Astrocyte of the spinal cord (primary cell): ENCODE results near the gene SNAPC2.
"Not testable (repeated sequence)": the region's sequence is repeated elsewhere in the genome, so short reads cannot be mapped to it uniquely, and the experiment has no call there.

Experiments used
- DNase-seq: peaks from one replicate; pipeline ENCODE4 v3.0.0; 2011; ENCODE audit warnings: low read depth, low spot score
- H3K4me3 ChIP-seq: 2 replicates; pipeline ENCODE4 v1.5.1; 2011; ENCODE audit warnings: low read depth, mild to moderate bottlenecking, low read length, moderate library complexity
- in situ Hi-C: cut with HindIII; loops from 2 replicates; pipeline ENCODE4 v1.10.0; 2017; ENCODE audit warnings: low sequenced_read_pairs
- TF ChIP-seq, protein P1 (sequence below): IDR thresholded peaks from 2 replicates; pipeline ENCODE4 v1.5.1; 2012; ENCODE audit warnings: low read depth, mild to moderate bottlenecking, low read length, inconsistent platforms

SNAPC2 gene

DNA sequence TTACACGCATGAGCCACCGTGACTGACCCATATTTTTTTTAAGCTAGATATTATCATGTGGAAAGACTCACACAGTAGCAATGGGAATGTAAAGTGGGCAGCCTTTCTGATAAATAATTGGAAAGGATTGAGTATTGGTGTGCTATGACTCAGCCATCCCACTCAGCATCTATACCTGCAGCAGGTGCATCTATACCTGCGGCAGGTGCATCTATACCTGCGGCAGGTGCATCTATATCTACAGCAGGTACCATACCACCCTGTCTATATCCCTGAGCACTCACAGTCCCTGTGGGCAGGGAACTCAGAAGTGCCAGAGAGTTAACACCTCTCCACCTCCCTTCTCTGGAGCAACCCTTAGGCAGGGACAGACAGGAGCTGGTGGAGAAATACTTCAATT lies 37.0 kb upstream of the SNAPC2 start:
- no peak for DNase-seq
- in situ Hi-C loops: no loop called here

DNA sequence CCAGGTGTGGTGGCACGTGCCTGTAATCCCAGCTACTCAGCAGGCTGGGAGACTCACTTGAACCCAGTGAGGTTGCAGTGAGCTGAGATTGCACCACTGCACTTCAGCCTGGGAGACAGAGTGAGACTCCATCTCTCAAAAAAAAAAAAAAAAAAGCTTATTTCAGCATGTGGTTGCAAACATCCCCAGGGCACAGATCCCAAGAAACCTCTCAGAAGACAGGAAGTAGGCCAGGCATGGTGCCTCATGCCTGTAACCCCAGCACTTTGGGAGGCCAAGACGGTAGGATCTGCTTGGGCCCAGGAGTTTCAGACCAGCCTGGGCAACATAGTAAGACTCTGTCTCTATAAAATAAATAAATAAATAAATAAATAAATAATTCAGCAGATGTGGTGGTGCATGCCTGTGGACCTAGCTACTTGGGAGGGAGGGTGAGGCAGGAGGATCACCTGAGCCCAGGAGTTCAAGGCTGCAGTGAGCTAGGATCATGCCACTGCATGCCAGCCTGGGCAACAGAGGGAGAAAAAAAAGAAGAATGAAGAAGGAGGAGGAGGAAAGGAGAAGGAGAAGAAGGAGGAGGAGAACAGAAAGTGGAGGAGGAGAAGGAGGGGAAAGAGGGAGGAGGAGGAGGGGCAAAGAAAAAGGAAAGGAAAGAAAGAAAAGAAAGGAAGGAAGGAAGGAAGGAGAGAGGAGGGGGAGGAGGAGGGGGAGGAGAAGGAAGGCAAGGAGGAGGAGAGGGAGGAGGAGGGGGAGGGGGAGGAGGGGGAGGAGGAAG lies 36.2 kb upstream of the SNAPC2 start:
- DNase-seq: no peak
- in situ Hi-C loops: no loop called here
- H3K4me3 ChIP-seq: no peak overlapping the region
- TF ChIP-seq, protein P1, sequence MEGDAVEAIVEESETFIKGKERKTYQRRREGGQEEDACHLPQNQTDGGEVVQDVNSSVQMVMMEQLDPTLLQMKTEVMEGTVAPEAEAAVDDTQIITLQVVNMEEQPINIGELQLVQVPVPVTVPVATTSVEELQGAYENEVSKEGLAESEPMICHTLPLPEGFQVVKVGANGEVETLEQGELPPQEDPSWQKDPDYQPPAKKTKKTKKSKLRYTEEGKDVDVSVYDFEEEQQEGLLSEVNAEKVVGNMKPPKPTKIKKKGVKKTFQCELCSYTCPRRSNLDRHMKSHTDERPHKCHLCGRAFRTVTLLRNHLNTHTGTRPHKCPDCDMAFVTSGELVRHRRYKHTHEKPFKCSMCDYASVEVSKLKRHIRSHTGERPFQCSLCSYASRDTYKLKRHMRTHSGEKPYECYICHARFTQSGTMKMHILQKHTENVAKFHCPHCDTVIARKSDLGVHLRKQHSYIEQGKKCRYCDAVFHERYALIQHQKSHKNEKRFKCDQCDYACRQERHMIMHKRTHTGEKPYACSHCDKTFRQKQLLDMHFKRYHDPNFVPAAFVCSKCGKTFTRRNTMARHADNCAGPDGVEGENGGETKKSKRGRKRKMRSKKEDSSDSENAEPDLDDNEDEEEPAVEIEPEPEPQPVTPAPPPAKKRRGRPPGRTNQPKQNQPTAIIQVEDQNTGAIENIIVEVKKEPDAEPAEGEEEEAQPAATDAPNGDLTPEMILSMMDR: no peak

More for the DNA sequence above, 37.0 kb upstream of the SNAPC2 start:
- TF ChIP-seq, protein P1: no peak
- no peak overlapping the region for H3K4me3 ChIP-seq

DNA sequence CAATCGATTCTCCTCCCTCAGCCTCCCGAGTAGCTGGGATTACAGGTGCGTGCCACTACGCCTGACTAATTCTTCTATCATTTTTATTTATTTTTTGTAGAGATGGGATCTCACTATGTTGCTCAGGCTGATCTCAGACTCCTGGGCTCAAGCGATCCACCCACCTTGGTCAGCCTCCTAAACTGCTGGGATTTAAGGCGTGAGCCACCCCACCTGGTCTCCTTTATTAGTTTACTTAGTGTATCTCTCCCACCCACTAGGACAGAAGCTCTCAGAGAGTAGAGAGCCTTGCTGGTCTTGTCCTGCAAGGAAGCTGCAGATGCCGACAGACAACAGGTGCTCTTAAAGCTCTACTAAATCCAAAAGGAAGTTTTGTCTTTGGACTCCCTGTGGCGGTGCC lies 34.3 kb upstream of the SNAPC2 start:
- TF ChIP-seq, protein P1: no peak
- no peak for DNase-seq
- no peak overlapping the region for H3K4me3 ChIP-seq
- in situ Hi-C loops: no loop called here

DNA sequence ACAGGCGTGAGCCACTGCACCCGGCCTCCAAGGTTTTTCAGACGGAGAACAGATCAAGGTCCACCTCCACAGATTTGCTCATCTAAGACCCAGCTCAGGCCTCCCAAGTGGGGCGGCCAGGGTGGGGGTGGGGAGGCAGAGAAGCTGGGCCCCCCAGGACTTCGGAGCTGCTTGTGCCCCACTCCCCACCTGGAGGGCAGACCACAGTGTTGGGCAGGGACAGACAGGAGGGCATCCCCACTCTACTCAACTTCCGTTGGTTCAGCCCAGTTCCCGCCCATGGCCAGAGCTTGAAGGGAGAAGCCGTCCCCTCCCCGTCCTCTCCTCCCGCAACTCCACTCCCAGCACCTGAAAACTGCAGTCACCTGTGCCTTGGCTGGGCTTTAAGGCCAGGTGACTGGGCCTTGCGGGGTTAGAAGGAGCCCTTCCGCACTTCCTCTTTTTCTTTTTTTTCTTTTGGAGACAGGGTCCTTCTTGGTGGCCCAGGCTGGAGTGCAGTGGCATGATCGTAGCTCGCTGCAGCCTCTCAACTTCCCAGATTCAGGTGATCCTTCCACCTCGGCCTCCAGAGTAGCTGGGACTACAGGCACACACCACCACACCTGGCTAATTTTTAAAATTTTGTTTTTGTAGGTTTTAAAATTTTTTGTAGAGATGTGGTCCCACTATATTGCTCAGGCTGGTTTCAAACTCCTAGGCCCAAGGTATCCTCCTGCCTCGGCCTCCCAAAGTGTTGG lies 32.6 kb upstream of the SNAPC2 start:
- no peak for DNase-seq
- in situ Hi-C loops: no loop called here
- TF ChIP-seq, protein P1: no peak
- H3K4me3 ChIP-seq: no peak overlapping the region

DNA sequence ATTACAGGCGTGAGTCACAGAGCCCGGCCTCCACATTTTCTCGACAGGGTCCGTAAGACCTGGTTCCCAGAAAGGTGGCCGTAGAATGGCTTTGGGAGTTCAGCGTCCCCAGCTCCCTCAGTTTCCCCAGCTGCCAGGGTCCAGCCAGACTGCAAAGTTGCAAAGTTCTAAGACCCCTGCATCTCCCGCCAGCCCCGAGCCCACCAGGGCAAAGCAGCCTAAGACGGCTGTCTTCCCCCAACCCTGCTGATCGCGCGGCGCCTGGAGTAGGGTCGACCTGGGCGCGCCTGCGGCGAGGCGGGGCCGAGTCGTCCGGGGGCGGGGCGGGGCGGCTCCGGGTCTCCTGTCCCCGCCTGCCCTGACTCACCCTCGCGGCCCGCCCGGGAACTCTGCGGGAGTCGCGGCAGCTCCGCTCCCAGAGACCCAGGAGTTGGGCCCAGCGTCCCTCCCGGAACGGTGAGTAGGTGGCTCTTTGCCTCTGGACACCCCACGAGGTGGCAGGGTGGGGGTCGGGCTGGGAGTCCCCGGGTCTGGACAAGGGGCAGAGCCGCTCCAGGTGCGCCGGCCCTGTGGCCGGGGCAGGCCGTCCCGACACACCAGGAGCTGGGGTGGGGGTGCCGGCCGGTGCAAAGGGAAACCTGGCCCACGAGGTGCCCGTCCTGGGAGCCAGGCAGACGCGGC lies 31.9 kb upstream of the SNAPC2 start, which contains the start of gene LRRC8E:
Gene LRRC8E, plus strand, starts transcription at position 366 of the 681 bp plus-strand sequence. CDS start 7,094 bp downstream, outside the sequence.
- peak; percentile 67 for DNase-seq

DNA sequence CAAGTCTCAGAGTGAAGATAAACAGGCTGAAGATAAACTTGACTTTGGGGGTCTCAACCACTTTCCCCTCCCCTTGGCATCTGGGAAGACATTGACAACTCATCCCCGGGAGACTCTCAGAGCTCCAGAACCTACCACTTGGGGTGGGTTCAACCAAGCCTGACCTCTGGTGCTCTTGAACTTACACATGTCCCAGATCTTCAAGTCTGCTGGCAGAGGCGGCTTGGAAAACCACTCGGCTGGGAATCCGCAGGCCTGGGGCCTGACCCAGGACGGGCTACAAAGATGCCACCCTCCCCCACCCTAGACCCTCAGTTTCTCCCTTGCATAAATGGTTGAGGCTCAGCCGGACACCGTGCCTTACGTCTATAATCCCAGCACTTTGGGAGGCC lies 31.3 kb upstream of the SNAPC2 start:
- TF ChIP-seq, protein P1: no peak
- in situ Hi-C loops: no loop called here
- H3K4me3 ChIP-seq: peak overlapping the region; percentile 63
- no peak for DNase-seq

More for the DNA sequence above, 31.9 kb upstream of the SNAPC2 start, which contains the start of gene LRRC8E:
- in situ Hi-C loops: no loop called here
- H3K4me3 ChIP-seq: peak within 1 kb of the TSS; percentile 63
- TF ChIP-seq, protein P1: no peak

DNA sequence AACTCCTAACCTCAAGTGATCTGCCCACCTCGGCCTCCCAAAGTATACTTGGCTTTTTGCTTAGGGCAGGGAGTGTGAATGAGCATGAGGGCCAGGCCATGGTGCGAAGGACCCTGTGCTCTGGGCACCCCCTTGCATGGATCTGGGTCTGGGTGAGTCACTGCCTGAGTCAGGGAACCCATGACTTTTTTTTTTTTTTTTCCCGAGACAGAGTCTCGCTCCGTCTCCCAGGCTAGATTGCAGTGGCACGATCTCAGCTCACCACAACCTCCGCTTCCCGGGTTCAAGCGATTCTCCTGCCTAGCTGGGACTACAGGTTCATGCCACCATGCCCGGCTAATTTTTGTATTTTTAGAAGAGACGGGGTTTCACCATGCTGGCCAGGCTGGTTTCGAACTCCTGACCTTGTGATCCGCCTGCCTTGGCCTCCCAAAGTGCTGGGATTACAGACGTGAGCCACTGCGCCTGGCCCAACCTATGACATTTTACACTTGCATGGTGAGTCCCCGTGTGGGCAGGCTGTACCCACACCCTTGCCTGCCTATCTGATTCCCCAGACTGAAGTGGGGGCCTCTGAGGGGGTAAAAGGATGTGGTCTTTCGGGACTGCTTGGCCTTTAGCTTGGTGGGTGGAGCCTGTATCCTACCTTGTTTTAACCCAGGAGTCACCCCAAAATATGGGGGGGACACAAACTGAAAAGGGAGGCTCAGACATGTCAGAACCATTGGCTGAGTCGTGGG lies 26.6 kb upstream of the SNAPC2 start:
- DNase-seq: peak; percentile 51
- in situ Hi-C loops, H3K4me3 ChIP-seq: not testable (repeated sequence)
